HEK293 (cell line): ENCODE results near the gene NLGN4X.

ENCODE experiments used
- CTCF ChIA-PET: fragments of 350-600 bp; formaldehyde crosslinking; extraction: SDS; loops from one replicate; lab custom pipeline; 2021; ENCODE audit warnings: antibody characterized with exemption; lab: Yijun Ruan, JAX
- POLR2A ChIA-PET: fragments of 300-600 bp; formaldehyde crosslinking; extraction: SDS; loops from one replicate; lab custom pipeline; 2020; ENCODE audit warnings: antibody characterized with exemption, inconsistent platforms; lab: Yijun Ruan, JAX
- H3K27ac ChIP-seq: fragments of 200-500 bp; sonication (Bioruptor generic); 2 replicates; pipeline ENCODE4 v1.5.1; 2014; ENCODE audit warnings: low read depth, low read length, control low read depth, inconsistent platforms; ENCODE audit errors: extremely low read depth
- H3K36me3 ChIP-seq, 2 experiments: fragments of 200-500 bp in 1 of 2; sonication (Bioruptor generic) in 1 of 2; 1 replicate in 1 of 2; 2 replicates in 1 of 2; pipeline ENCODE4 v1.5.1; 2014 to 2017; ENCODE audit warnings: inconsistent platforms in 2 of 2, low read length in 2 of 2; ENCODE audit not compliant: control insufficient read depth in 2 of 2, insufficient read depth in 1 of 2
- H3K4me1 ChIP-seq: fragments of 200-500 bp; sonication (Bioruptor generic); 2 replicates; pipeline ENCODE4 v1.5.1; 2014; ENCODE audit warnings: mild to moderate bottlenecking, low read length, inconsistent platforms; ENCODE audit not compliant: control insufficient read depth, insufficient read depth
- H3K4me3 ChIP-seq: 2 replicates; pipeline ENCODE4 v1.5.1; 2011; ENCODE audit warnings: low read depth, mild to moderate bottlenecking, control low read depth, low read length, moderate library complexity
- H3K9me3 ChIP-seq: fragments of 200-500 bp; sonication (Bioruptor generic); 2 replicates; pipeline ENCODE4 v1.5.1; 2014; ENCODE audit warnings: low read depth, low read length, inconsistent platforms; ENCODE audit not compliant: control insufficient read depth, insufficient read depth
- BCL11B ChIP-seq: fragments of 450-650 bp; formaldehyde crosslinking; IDR thresholded peaks from 2 replicates; pipeline ENCODE4 v1.5.1; 2016; ENCODE audit warnings: low read depth, missing biosample characterization, missing genetic modification characterization
- KLF10 ChIP-seq: fragments of 450-650 bp; IDR thresholded peaks from 2 replicates; pipeline ENCODE4 v1.5.1; 2018; ENCODE audit warnings: missing biosample characterization, mild to moderate bottlenecking, missing genetic modification characterization
- TRIM28 ChIP-seq: IDR thresholded peaks from 2 replicates; pipeline ENCODE4 v1.6.1; 2011; ENCODE audit warnings: low read length, control low read depth, borderline replicate concordance
- ZBTB44 ChIP-seq: fragments of 450-650 bp; IDR thresholded peaks from 2 replicates; pipeline ENCODE4 v1.5.1; 2018; ENCODE audit warnings: missing biosample characterization, mild to moderate bottlenecking, missing genetic modification characterization
- ZNF112 ChIP-seq: fragments of 450-650 bp; formaldehyde crosslinking; IDR thresholded peaks from 2 replicates; pipeline ENCODE4 v1.5.0; 2017; ENCODE audit warnings: missing biosample characterization, missing genetic modification characterization
- ZNF211 ChIP-seq: fragments of 450-650 bp; formaldehyde crosslinking; IDR thresholded peaks from 2 replicates; pipeline ENCODE4 v1.5.1; 2016; ENCODE audit warnings: low read depth, missing biosample characterization, missing genetic modification characterization
- ZNF341 ChIP-seq: fragments of 450-650 bp; formaldehyde crosslinking; IDR thresholded peaks from 2 replicates; pipeline ENCODE4; 2016; ENCODE audit warnings: low read depth, missing biosample characterization, missing genetic modification characterization
- ZNF416 ChIP-seq: fragments of 450-650 bp; formaldehyde crosslinking; IDR thresholded peaks from 2 replicates; pipeline ENCODE4 v1.5.1; 2016; ENCODE audit warnings: missing biosample characterization, missing genetic modification characterization
- ZNF510 ChIP-seq: fragments of 450-650 bp; formaldehyde crosslinking; IDR thresholded peaks from 2 replicates; pipeline ENCODE4 v1.5.1; 2018; ENCODE audit warnings: mild to moderate bottlenecking, missing genetic modification characterization, missing biosample characterization; ENCODE audit not compliant: insufficient replicate concordance
- ZNF677 ChIP-seq: fragments of 450-650 bp; IDR thresholded peaks from 2 replicates; pipeline ENCODE4 v1.5.0; 2018; ENCODE audit warnings: missing biosample characterization, mild to moderate bottlenecking, missing genetic modification characterization, moderate library complexity
- ZNF692 ChIP-seq: fragments of 450-650 bp; formaldehyde crosslinking; IDR thresholded peaks from 2 replicates; pipeline ENCODE4 v1.5.1; 2016; ENCODE audit warnings: missing biosample characterization, missing genetic modification characterization
- ZNF776 ChIP-seq: fragments of 450-650 bp; formaldehyde crosslinking; IDR thresholded peaks from 2 replicates; pipeline ENCODE4 v1.5.0; 2017; ENCODE audit warnings: missing biosample characterization, missing genetic modification characterization, borderline replicate concordance
- ZNF791 ChIP-seq: fragments of 450-650 bp; formaldehyde crosslinking; IDR thresholded peaks from 2 replicates; pipeline ENCODE4 v1.5.1; 2016; ENCODE audit warnings: missing biosample characterization, missing genetic modification characterization
- ZSCAN23 ChIP-seq: fragments of 450-650 bp; formaldehyde crosslinking; IDR thresholded peaks from 2 replicates; pipeline ENCODE4 v1.5.1; 2016; ENCODE audit warnings: missing biosample characterization, missing genetic modification characterization
- TF ChIP-seq, protein P1 (sequence below): fragments of 450-650 bp; formaldehyde crosslinking; IDR thresholded peaks from 2 replicates; pipeline ENCODE4 v1.5.1; 2016; ENCODE audit warnings: missing biosample characterization, missing genetic modification characterization
- TF ChIP-seq, protein P2 (sequence below): fragments of 450-650 bp; formaldehyde crosslinking; IDR thresholded peaks from 2 replicates; pipeline ENCODE4 v1.5.1; 2016; ENCODE audit warnings: missing biosample characterization, missing genetic modification characterization, low read depth
- TF ChIP-seq, protein P3 (sequence below): fragments of 450-650 bp; formaldehyde crosslinking; IDR thresholded peaks from 2 replicates; pipeline ENCODE4 v1.5.1; 2016; ENCODE audit warnings: missing biosample characterization, missing genetic modification characterization

NLGN4X gene

DNA sequence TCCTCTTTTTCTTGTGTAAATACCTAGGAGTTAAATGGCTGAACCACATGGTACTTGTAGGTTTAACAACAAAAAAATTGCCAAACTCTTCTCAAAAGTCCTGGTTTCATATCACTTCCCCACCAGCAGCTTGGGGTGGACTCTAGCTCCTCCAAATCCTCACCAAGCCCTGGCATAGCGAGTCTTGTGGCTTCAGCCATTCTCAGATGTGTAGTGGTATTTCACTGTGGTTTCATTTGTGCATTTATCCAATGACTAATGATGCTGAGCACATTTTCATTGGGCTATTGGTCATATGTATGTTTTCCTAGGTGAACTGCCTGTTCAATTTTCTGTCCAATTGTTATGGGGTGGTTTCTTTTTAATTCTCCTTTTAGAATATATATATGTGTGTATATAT lies 249.3 kb downstream of the NLGN4X start:
- no peaks in the 10 kb centered on the region for H3K4me1 ChIP-seq
- no peaks in the 10 kb centered on the region for H3K36me3 ChIP-seq
- TF ChIP-seq, protein P1, sequence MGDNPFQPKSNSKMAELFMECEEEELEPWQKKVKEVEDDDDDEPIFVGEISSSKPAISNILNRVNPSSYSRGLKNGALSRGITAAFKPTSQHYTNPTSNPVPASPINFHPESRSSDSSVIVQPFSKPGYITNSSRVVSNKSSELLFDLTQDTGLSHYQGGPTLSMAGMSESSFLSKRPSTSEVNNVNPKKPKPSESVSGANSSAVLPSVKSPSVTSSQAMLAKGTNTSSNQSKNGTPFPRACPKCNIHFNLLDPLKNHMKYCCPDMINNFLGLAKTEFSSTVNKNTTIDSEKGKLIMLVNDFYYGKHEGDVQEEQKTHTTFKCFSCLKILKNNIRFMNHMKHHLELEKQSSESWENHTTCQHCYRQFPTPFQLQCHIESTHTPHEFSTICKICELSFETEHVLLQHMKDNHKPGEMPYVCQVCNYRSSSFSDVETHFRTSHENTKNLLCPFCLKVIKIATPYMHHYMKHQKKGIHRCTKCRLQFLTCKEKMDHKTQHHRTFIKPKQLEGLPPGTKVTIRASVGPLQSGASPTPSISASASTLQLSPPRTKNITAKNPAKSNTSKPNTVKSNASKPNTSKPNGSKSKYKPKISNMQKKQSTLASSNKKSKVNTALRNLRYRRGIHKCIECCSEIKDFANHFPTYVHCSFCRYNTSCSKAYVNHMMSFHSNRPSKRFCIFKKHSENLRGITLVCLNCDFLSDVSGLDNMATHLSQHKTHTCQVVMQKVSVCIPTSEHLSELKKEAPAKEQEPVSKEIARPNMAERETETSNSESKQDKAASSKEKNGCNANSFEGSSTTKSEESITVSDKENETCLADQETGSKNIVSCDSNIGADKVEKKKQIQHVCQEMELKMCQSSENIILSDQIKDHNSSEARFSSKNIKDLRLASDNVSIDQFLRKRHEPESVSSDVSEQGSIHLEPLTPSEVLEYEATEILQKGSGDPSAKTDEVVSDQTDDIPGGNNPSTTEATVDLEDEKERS = no peak
- TF ChIP-seq ZNF692 (tag by site-specific recombination) = no peak
- TF ChIP-seq ZNF112 (tag by site-specific recombination) = no peak
- TF ChIP-seq, protein P2, sequence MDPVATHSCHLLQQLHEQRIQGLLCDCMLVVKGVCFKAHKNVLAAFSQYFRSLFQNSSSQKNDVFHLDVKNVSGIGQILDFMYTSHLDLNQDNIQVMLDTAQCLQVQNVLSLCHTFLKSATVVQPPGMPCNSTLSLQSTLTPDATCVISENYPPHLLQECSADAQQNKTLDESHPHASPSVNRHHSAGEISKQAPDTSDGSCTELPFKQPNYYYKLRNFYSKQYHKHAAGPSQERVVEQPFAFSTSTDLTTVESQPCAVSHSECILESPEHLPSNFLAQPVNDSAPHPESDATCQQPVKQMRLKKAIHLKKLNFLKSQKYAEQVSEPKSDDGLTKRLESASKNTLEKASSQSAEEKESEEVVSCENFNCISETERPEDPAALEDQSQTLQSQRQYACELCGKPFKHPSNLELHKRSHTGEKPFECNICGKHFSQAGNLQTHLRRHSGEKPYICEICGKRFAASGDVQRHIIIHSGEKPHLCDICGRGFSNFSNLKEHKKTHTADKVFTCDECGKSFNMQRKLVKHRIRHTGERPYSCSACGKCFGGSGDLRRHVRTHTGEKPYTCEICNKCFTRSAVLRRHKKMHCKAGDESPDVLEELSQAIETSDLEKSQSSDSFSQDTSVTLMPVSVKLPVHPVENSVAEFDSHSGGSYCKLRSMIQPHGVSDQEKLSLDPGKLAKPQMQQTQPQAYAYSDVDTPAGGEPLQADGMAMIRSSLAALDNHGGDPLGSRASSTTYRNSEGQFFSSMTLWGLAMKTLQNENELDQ (tag by site-specific recombination) = no peak
- TF ChIP-seq ZNF211 (tag by site-specific recombination) = no peak
- TF ChIP-seq BCL11B (tag by site-specific recombination) = no peak
- no peak for TF ChIP-seq ZSCAN23 (tag by site-specific recombination)
- TF ChIP-seq ZNF776 = no peak
- no peak for TF ChIP-seq ZNF677 (tag by site-specific recombination)
- no peak for TF ChIP-seq ZNF791 (tag by site-specific recombination)
- TF ChIP-seq ZBTB44 (tag by site-specific recombination) = no peak
- no peak for TF ChIP-seq TRIM28
- no peak for TF ChIP-seq ZNF510 (tag by site-specific recombination)
- TF ChIP-seq KLF10 (tag by site-specific recombination) = no peak
- no peak for TF ChIP-seq ZNF416 (tag by site-specific recombination)
- no peaks in the 10 kb centered on the region for H3K9me3 ChIP-seq
- H3K4me3 ChIP-seq = no peak overlapping the region
- ChIA-PET POLR2A (no interaction called here), CTCF (no interaction called here)
- no peak overlapping the region for H3K27ac ChIP-seq

DNA sequence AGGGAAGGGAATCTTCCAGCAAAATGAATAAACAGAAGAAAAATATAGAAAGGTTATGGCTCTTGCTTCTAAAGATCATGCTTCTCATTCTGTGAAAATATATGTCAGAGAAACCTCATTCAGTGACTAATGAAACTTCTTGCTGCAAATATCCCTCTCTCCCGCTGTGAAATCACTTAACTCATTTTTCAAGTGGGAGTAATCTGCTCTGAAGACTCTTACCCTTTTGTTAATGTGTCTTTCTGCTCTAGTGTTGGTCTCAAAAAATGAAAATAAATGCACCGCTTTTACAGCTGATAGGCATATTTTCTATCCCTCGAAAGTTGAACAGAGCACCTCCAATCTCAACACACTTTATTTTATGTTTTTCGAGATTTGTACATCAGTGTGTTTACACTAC lies 252.3 kb downstream of the NLGN4X start:
- H3K4me3 ChIP-seq = no peak overlapping the region
- no peak overlapping the region for H3K27ac ChIP-seq
- TF ChIP-seq, protein P3, sequence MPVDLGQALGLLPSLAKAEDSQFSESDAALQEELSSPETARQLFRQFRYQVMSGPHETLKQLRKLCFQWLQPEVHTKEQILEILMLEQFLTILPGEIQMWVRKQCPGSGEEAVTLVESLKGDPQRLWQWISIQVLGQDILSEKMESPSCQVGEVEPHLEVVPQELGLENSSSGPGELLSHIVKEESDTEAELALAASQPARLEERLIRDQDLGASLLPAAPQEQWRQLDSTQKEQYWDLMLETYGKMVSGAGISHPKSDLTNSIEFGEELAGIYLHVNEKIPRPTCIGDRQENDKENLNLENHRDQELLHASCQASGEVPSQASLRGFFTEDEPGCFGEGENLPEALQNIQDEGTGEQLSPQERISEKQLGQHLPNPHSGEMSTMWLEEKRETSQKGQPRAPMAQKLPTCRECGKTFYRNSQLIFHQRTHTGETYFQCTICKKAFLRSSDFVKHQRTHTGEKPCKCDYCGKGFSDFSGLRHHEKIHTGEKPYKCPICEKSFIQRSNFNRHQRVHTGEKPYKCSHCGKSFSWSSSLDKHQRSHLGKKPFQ (tag by site-specific recombination) = no peak
- no peak for TF ChIP-seq ZNF341 (tag by site-specific recombination)
- no peaks in the 10 kb centered on the region for H3K36me3 ChIP-seq
- ChIA-PET CTCF (no interaction called here), POLR2A (no interaction called here)
- H3K4me1 ChIP-seq = no peaks in the 10 kb centered on the region
- H3K9me3 ChIP-seq = no peaks in the 10 kb centered on the region
